Stromal cell of bone marrow (primary cell): Measurements from ENCODE around the gene CHST11.

Experiments used
- DNase-seq: peaks from one replicate; pipeline ENCODE4 v3.0.0-alpha.2; 2012; ENCODE audit warnings: low read depth

Gene CHST11

DNA sequence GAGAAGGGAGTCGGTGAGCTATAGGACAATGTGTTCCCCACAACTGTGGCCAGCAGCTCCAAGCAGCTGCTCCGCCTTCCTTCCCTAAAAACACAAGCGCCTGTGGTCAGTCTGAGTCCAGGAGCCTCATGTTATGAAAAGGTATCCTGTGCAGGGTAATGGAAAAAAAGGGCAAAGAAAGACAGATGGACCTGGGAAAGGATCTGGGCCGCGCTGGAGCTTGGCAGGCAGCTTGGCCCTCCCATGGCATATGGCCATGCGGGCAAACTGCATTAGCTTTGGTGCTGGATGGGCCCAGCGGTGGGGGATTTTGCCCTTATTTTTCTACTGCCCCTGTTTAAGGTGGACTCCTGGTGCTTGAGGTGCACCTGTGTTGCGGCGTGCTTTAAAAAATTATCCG lies 23.7 kb upstream of the CHST11 start:
- no peak for DNase-seq

DNA sequence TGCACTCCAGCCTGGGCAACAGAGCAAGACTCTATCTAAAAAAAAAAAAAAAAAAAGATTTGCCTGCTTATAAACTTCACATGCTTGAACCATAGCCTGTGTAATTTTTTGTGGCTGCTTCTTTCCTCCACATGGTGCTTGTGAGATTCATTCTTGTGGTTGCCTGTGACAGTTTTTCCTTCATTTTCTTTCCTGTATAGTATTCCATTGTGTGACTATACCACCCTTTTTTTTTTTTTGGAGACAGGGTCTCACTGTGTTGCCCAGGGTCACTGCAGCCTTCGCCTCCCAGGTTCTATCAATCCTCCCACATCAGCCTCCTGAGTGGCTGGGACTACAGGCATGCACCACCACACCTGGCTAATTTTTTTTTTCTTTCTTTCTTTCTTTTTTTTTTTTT lies 22.6 kb upstream of the CHST11 start:
- DNase-seq, result no peak

DNA sequence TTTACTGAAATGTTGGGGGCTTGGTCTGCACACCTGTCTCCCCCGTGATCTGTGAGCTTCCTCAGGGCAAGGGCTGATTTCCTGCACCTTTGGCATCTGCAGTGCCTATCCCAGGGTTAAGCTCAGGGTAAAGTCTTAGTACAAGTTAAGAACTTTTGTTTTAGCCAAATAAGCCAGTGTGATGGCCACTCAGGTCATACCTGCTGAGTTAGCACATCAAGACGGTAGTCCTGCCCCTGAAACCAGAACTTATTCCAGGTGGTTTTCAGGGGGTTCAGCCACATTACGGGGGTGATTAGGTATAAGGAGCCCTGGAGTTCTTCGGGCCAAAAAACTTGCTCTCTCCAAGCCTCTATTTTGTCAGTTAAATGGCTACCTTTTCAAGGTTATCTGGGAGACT lies 21.6 kb upstream of the CHST11 start:
- DNase-seq, result no peak

DNA sequence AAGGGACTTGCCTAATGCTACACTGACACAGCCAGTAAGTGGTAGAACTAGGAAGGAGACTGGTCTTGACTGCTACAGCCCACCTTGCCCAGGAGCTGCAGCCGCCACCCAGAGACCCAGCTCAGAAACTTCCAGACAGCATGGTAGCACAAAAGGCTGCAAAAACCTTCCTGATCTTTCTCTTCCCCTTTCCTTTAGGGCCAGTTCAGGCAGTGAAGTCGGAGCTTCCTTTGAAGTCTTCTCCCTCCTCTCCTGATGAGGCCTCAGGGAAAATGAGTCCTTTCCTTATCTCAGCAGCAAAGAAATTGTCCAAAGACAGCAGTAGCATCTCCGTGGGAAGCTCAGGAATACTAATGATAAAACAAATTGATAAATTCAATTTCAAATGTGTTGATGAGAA lies 21.0 kb upstream of the CHST11 start:
- no peak for DNase-seq

DNA sequence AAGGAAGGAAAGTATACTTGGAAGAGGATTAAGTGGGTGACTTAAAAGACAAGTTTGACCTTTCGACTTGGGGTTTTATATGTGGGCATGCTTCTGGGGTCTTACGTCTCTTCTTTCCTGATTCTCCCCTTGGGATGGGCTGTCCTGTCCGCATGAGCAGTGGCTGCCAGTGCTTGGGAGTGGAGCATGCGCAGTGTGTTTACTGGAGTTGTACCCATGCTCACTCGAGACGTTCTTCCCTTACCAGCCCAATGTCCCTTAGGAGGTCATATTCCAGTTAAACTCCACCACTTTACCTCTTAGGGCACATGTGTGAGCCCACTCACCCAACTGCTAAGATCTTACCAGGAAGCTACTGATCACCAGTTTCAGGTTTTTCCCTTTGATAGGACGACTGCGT lies 20.0 kb upstream of the CHST11 start:
- DNase-seq, result no peak

DNA sequence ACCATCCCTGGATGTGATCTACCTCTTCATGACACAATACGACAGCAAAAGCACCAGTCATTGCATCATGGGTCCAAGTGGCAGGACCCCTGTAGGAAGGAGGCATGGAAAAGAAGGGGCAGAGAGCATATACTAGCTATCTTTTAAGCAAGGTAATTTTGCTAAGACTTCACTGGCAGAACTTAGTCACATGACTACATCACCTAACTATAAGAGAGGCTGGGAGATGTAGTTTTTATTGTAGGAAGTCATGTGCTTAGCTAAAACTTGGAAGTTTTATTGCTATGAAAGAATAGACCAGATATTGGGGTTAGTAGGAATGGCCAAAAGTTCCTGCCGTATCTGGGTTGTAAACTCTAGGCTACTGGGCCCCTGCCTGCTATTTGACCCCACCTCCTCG lies 18.6 kb upstream of the CHST11 start:
- DNase-seq, result no peak

DNA sequence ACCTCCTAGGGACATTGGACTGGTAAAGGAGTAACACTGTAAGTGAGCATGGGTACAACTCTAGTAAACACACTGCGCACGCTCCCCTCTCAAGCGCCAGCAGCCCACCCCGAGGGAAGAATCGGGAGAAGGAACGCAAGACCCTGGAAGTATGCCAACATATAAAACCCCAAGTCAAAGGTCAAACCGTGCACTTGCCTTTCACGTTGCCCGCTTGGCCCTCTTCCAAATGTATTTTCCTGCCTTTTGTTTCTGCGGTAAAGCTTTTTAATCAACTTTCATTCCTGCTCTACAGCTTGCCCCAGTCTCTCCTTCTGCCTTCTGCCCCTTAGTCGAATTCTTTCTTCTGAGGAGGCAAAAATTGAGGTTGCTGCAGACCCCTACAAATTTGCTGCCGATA lies 17.6 kb upstream of the CHST11 start:
- DNase-seq, result no peak

DNA sequence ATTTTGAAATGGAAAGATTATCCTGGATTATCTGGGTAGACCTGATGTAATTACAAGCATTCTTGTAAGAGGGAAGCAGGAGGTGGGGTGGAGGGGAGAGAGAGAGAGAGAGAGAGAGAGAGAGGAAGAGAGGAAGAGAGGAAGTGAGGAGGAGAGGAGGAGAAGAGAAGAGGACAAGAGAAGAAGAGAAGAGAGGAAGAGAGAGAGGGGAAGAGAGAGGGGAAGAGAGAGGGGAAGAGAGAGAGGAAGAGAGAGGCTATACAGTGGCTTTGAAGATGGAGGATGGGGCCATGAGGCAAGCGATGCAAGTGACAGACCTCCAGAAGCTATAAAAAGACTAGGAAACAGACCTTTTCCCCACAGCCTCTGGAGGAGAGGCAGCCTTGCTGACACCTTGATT lies 13.7 kb upstream of the CHST11 start:
- DNase-seq, result no peak

DNA sequence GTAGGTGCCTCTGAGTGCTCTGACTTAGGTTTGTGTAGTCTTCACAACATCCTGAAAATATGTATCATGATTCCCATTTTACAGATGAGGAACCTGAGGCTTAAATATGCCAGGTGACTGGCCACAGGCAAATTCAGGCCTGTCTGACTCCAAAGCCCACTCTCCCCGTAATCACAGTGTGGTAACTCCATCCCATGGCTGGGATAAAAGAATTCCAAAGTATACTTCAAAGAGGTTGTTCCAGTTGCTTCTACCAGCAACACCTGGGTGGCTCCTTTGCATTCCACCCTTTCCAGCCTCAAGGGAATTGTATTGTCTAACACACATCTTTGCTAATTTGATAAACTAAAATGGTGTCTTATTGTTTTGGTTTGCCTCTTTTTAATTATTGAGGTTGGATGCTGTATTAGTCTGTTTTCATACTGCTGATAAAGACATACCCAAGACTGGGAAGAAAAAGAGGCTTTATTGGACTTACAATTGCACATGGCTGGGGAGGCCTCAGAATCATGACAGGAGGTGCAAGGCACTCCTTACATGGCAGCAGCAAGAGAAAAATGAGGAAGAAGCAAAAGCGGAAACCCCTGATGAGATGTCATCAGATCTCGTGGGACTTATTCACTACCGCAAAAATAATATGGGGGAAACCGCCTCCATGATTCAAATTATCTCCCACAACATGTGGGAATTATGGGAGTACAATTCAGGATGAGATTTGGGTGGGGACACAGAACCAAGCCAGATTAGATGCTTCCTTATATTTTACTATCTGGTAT lies 9.9 kb upstream of the CHST11 start:
- DNase-seq, result no peak

DNA sequence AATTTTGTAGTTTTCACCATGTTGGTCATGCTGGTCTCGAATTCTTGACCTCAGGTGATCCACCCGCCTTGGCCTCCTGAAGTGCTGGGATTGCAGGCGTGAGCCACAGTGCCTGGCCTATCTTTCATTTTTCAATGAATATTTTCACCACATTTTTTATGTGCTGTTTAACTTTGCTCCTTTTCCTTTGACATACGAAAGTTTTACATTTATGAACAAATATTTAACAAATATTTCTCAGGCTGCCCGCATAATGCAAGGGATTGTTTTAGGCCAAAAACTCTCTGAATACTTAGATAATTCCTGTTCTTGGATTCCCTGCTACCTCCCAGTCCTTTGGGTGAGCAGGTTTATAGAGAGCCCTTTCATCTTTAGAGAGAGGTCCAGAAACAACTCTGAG lies 8.7 kb upstream of the CHST11 start:
- no peak for DNase-seq

DNA sequence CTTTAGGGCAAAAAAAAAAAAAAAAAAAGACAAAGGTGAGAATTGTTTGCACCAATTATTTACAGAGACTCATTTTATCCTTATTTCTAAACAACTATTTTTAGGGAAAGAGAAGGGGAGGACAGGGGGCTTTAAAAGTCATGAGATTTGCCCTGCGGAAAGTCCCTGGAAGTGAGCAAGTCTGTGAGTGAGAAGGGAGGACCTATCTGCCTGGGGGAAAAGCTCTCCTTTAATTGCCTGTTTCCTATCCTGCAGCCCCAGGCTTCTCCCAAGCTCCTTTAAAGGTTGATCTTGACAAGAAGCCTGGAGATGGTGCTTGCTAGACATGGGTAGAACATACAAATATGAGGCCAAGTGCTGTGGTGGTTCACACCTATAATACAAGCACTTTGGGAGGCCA lies 8.3 kb upstream of the CHST11 start:
- no peak for DNase-seq

DNA sequence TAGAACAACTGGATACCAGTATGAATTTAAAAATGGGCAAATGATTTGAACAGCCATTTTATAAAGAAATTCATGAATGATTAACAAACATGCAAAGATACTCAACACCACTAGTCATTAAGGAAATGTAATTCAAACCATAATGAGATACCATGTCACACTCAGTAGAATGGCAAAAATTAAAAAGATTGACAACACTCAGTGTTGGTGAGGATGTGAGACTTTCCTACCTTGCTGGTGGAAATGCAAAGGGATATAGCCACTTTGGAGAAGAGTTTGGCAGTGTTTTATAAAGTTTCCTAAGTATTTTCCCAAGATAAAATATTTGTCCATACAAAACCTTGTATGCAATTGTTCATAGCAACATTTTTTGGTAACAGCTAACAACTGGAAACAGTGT lies 6.0 kb upstream of the CHST11 start:
- DNase-seq, result no peak

DNA sequence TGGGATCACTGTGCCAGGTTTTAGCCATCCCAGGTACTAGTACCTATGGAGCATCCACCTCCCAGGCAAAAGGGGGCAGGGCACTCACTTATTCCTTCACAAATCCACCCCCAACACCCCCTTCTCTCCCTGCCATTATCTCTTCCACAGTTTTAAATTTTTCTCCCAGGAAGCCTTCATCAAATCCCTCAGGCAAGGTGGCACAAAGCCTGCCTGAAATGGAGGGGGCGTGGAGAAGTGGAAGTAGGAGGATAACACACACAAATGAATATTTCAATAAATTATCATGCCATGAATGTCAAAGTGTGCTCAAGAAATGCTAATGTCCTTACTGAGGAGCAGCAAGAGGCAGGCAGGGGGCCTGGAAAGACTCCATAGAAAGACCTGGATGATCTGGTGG lies 4.7 kb upstream of the CHST11 start:
- DNase-seq, result no peak

DNA sequence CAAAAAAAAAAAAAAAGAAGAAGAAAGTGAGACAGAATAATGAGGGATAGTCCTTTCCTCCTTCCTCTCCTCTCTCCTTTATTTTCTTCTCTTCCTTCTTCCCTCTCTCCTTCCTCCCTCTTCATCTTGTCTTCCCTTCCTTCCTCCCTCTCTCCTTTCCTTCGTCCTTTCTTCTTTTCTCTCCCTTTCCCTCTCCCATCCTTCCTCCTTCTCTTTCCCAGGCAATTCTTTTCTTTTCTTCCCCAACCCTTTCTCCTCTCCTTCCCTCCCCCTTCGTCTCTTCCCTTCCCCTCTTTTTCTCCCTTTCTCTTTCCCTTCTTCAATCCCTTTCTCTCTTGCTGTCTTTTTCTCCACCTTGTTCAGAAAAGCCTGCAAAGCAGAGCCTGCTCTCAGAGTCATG lies 3.6 kb upstream of the CHST11 start:
- no peak for DNase-seq

DNA sequence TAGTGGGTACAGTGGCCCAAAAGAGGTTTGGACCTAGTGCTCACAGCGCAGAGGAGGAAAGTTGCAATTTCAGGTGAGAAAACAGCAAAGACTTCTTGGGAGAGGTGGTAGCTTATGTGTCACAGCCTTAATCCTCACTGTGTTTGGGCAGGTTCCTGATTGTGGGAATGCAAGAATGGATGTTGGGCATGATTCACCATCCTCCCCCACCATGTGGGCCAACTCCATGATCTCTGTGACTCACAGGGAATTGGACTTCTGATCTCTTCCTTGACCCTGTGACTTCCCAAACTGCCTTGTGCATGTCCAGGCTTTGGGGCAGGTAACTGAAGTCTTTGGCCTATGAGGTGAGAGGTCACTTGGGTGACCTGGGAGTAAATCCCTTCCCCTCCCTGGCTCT lies 1.8 kb upstream of the CHST11 start:
- peak; percentile 61 for DNase-seq

DNA sequence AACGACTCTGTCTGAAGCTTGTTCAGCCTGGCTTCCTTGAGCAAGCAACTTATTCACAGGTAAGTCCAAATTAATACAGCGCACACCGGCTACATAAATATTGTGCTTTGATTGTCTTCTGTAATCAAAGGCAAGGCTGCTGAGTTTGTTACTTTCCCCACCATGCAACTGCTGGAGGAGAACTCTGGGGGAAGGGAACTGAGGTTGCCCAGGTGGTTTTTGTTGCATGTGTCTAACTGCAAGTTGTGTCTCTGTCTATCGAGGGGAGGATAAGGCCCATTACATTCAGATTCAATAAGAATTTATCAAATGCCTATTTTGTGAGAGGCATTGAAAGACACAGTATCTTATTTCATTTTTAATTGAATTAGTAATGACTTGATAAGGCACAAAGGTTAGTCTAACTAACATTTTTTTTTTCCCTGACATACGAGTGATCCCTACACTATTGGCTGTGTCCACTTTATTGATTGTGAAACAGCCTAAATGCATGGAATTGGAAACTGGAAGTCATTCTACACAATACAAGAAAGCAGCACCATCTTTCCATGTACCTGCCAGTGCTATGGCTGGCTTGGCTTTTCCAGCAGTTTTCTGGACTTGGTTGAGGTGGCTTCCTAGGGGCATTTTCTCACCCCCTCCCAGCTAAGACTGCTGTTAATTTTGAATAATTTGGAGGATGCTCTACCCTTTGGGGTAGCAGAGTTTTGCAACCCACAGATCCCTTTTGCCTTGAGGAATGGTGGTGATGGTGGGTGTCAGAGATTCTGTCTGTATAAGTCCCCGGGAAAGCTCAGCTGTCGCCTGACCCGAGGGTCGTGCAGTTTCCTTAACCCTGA lies 951 bp upstream of the CHST11 start:
- DNase-seq, result no peak

DNA sequence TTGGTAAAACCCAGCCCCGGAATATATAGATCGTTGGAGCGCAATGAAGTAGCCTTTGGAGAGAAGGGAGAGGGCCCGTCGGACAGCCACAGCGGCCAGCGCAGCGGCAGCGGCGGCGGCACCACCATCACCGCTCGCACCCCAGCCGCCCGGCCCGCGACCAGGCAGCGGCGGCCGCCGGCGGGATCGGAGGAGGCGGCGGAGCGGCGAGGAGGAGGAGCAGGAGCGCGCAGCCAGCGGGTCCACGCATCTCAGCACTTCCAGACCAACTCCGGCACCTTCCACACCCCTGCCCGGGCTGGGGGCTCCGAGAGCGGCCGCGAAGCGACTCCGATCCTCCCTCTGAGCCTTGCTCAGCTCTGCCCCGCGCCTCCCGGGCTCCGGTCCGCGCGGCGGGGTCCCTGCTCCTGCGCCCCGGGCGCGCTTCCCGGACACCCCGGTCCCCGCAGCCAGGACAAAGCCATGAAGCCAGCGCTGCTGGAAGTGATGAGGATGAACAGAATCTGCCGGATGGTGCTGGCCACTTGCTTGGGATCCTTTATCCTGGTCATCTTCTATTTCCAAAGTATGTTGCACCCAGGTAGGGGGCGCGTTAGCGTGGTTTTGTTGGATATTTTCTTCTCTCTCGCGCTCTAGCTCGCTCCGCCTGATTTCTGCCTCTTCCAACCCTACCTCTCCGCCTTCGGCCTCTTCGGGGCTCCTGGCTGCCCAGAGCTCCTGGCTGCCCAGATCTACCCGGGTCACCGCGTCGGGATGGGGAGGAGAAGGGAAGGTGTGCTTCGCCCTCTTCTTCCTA lies 400 bp downstream of the CHST11 start:
- DNase-seq, result peak; percentile 57

DNA sequence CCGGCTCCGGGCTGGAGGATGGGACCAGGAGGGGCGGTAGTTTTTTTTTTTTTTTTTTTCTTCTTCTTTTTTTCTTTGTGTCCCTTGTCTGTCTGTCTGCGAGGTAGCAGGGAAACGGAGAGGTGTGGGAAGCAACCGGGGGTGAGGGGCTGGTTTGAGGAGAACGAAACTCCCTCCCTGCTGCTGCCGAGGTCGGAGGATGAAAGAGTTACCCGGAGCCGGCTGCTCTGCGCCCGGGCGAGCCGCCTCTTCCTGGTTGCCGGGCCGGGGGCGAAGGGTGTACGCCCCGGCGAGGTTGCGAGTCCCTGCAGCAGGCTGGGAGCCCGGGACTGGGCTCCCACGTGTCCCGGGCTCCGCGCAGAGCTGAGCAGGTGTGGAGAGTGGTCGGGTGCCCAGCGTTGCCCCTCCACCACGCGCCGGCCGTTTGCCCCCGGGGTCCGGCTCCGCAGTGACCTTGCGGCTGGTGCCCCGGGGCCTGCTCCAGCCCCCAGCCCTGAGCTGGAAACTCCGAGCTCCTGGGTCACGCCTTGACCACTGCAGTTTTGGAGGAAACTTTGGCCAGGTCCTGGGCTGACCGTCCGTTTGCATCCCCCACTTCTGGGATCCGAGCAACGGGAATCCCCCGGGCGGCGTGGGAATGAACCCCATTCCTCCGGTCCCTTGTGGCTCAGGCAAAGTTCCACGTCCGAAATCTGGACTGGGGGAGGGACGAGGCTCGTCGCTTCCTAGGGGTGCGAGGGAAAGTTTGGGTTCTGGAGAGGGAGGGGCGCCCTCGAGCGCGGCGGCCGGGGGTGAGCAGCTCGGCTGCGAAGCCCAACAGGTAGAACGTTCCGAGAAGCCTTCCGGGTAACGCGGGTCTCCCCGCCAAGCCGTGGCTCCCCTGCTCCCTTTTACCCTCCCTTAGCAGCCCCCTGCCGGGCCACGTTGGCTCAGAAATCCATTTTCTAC lies 1.3 kb downstream of the CHST11 start:
- no peak for DNase-seq

DNA sequence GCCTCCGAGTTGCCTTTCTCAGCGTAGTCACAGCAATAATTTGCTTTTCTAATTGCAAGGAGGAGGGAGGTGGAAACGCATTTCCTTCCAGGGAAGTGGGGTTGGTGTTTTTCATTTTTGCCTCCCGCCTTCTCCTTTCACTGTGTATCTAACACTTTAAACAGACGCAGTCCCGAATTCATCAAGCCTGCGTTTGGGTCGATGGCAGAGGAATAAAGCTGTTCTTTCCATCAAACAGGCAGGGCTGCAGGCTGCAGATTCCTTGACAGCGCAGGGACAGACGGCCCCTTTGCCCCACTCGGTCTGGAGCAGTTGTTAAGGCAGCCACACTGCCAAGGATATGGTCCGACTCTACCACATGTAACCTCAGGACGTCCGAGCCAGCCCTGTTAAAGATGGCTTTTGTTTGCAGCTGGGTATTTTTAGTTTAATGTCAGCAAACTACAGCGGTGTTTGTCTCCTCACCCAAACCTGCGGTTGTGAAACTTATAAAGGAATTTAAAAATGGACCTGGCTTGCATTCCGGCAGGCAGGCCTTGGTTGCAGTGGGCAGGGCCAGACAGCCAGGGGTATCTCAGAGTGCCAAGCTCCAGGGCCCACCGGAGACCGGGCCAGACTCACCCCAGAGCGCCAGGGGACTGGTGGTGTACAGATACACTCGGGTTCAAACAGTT lies 2.1 kb downstream of the CHST11 start:
- DNase-seq, result no peak

DNA sequence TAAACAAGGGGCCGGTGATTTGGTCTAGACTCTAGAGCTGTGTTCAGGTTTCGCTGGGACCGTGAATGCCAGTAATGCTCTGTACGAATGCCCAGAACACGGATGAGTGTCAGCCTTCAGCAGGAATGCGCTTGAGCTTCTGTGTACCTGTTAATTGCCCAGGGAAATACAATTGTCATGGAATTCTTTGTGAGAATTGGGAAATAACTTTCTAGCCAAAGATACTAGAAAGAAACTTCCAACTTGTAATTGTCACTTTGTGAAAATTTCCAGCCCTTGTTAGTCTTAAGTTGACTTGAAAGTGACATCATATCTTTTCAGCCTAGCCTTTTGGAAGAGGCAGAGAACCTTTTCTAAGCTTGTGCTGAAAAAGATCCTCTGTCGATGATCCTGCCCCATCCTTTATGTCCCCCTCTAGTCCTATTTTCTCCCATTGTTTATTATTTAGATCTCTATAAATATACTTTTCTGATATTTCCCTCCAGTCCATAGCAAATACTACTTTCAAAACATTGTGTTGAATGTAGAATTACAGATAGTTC lies 2.7 kb downstream of the CHST11 start:
- DNase-seq, result no peak
